Measurements from ENCODE around the gene KRTAP20-4. TPM values are rescaled to one million over a fixed set of nuclear protein-coding genes. Genes with fewer than 3 reads are reported as not detected.

Gene KRTAP20-4
- total and polyA plus RNA-seq, 5 donors from 2014 or later: not detected

GRCh38 chr21:30668776-30669175 lies 48.3 kb downstream of the KRTAP20-4 start:
- DNase-seq (no peak), ATAC-seq (ENCODE audit: low read depth in 2 of 2) (no peak)
- no peaks in the 10 kb centered on the region for H3K27me3 Mint-ChIP-seq
- no peaks in the 10 kb centered on the region for H3K36me3 Mint-ChIP-seq
- H3K4me1 ChIP-seq (ENCODE audit: control insufficient read depth, insufficient read depth, low read length, poor library complexity, severe bottlenecking): no peaks in the 10 kb centered on the region
- no peak overlapping the region for H3K4me3 Mint-ChIP-seq
- H3K27ac ChIP-seq (ENCODE audit: insufficient read depth, low read length, poor library complexity, severe bottlenecking): no peak overlapping the region
- H3K9me3 ChIP-seq (ENCODE audit: control insufficient read depth in 2 of 2, low read length in 2 of 2): no peaks in the 10 kb centered on the region
- no peaks in the 10 kb centered on the region for H3K27me3 ChIP-seq (ENCODE audit: control insufficient read depth, insufficient read depth, low read length)
- H3K36me3 ChIP-seq (ENCODE audit: control insufficient read depth, insufficient read depth, low read length): no peaks in the 10 kb centered on the region
- no peak overlapping the region for H3K4me3 ChIP-seq (ENCODE audit: low read depth, low read length)
- H3K4me1 Mint-ChIP-seq: no peaks in the 10 kb centered on the region
- H3K9me3 Mint-ChIP-seq: peaks cover 0 to 10% (median 3%) of the 10 kb centered on the region in 7 donors
- H3K27ac Mint-ChIP-seq: no peak overlapping the region

Other genes with a start within 250 kb of the KRTAP20-4 start
- gene KRTAP13-2, start 248.4 kb upstream of the KRTAP20-4 start, total RNA-seq: not detected
- not detected for gene KRTAP13-2, start 248.4 kb upstream of the KRTAP20-4 start, polyA plus RNA-seq
- gene KRTAP13-1, start 224.6 kb upstream of the KRTAP20-4 start, total RNA-seq: not detected
- not detected for gene KRTAP13-1, start 224.6 kb upstream of the KRTAP20-4 start, polyA plus RNA-seq
- not detected for gene KRTAP13-3, start 194.7 kb upstream of the KRTAP20-4 start, total RNA-seq
- gene KRTAP13-3, start 194.7 kb upstream of the KRTAP20-4 start, polyA plus RNA-seq: not detected
- not detected for gene KRTAP13-4, start 190.4 kb upstream of the KRTAP20-4 start, total RNA-seq
- gene KRTAP13-4, start 190.4 kb upstream of the KRTAP20-4 start, polyA plus RNA-seq: not detected
- gene KRTAP15-1, start 180.4 kb upstream of the KRTAP20-4 start, total RNA-seq: not detected
- gene KRTAP15-1, start 180.4 kb upstream of the KRTAP20-4 start, polyA plus RNA-seq: not detected
- not detected for gene KRTAP19-1, start 140.3 kb upstream of the KRTAP20-4 start, total RNA-seq
- gene KRTAP19-1, start 140.3 kb upstream of the KRTAP20-4 start, polyA plus RNA-seq: not detected
- gene KRTAP19-2, start 133.2 kb upstream of the KRTAP20-4 start, total RNA-seq: not detected
- gene KRTAP19-2, start 133.2 kb upstream of the KRTAP20-4 start, polyA plus RNA-seq: not detected
- gene KRTAP19-3, start 128.6 kb upstream of the KRTAP20-4 start, total RNA-seq: not detected
- not detected for gene KRTAP19-3, start 128.6 kb upstream of the KRTAP20-4 start, polyA plus RNA-seq
- gene KRTAP19-4, start 123.5 kb upstream of the KRTAP20-4 start, total RNA-seq: not detected
- gene KRTAP19-4, start 123.5 kb upstream of the KRTAP20-4 start, polyA plus RNA-seq: not detected
- not detected for gene KRTAP19-5, start 118.5 kb upstream of the KRTAP20-4 start, total RNA-seq
- gene KRTAP19-5, start 118.5 kb upstream of the KRTAP20-4 start, polyA plus RNA-seq: not detected
- not detected for gene KRTAP19-6, start 78.8 kb upstream of the KRTAP20-4 start, total RNA-seq
- gene KRTAP19-6, start 78.8 kb upstream of the KRTAP20-4 start, polyA plus RNA-seq: not detected
- not detected for gene KRTAP19-7, start 59.3 kb upstream of the KRTAP20-4 start, total RNA-seq
- not detected for gene KRTAP19-7, start 59.3 kb upstream of the KRTAP20-4 start, polyA plus RNA-seq
- gene KRTAP22-2, start 30.2 kb upstream of the KRTAP20-4 start, total RNA-seq: not detected
- gene KRTAP22-2, start 30.2 kb upstream of the KRTAP20-4 start, polyA plus RNA-seq: not detected
- not detected for gene KRTAP6-3, start 28.2 kb upstream of the KRTAP20-4 start, total RNA-seq
- not detected for gene KRTAP6-3, start 28.2 kb upstream of the KRTAP20-4 start, polyA plus RNA-seq
- not detected for gene KRTAP6-2, start 21.7 kb upstream of the KRTAP20-4 start, total RNA-seq
- not detected for gene KRTAP6-2, start 21.7 kb upstream of the KRTAP20-4 start, polyA plus RNA-seq
- gene KRTAP22-1, start 19.5 kb upstream of the KRTAP20-4 start, total RNA-seq: not detected
- not detected for gene KRTAP22-1, start 19.5 kb upstream of the KRTAP20-4 start, polyA plus RNA-seq
- gene KRTAP6-1, start 6.7 kb upstream of the KRTAP20-4 start, total RNA-seq: not detected
- gene KRTAP6-1, start 6.7 kb upstream of the KRTAP20-4 start, polyA plus RNA-seq: not detected
- gene KRTAP20-1, start 4.2 kb upstream of the KRTAP20-4 start, total RNA-seq: not detected
- not detected for gene KRTAP20-1, start 4.2 kb upstream of the KRTAP20-4 start, polyA plus RNA-seq
- not detected for gene KRTAP20-2, start 14.6 kb downstream of the KRTAP20-4 start, total RNA-seq
- not detected for gene KRTAP20-2, start 14.6 kb downstream of the KRTAP20-4 start, polyA plus RNA-seq
- not detected for gene KRTAP20-3, start 22.2 kb downstream of the KRTAP20-4 start, total RNA-seq
- not detected for gene KRTAP20-3, start 22.2 kb downstream of the KRTAP20-4 start, polyA plus RNA-seq
- not detected for gene KRTAP21-3, start 98.2 kb downstream of the KRTAP20-4 start, total RNA-seq
- gene KRTAP21-3, start 98.2 kb downstream of the KRTAP20-4 start, polyA plus RNA-seq: not detected
- gene KRTAP21-2, start 126.6 kb downstream of the KRTAP20-4 start, total RNA-seq: not detected
- not detected for gene KRTAP21-2, start 126.6 kb downstream of the KRTAP20-4 start, polyA plus RNA-seq
- not detected for gene KRTAP21-1, start 134.8 kb downstream of the KRTAP20-4 start, total RNA-seq
- not detected for gene KRTAP21-1, start 134.8 kb downstream of the KRTAP20-4 start, polyA plus RNA-seq
- gene KRTAP8-1, start 192.6 kb downstream of the KRTAP20-4 start, total RNA-seq: not detected
- not detected for gene KRTAP8-1, start 192.6 kb downstream of the KRTAP20-4 start, polyA plus RNA-seq
- not detected for gene KRTAP7-1, start 209.1 kb downstream of the KRTAP20-4 start, total RNA-seq
- not detected for gene KRTAP7-1, start 209.1 kb downstream of the KRTAP20-4 start, polyA plus RNA-seq